Measurements from ENCODE around the gene RGL3. TPM values are rescaled to one million over a fixed set of nuclear protein-coding genes. Genes with fewer than 3 reads are reported as not detected.

RGL3 gene
- total and polyA plus RNA-seq, 9 of the 15 experiments (the other 6 are each of a cell fraction or from before 2014, with no cell fraction given), result 0.12 to 0.61 (median 0.32) TPM; not detected in 4

- TF ChIP-seq NR2F6 (CRISPR knock-in tag; IDR thresholded peaks at IDR 0.05) (no peak), SIN3B (IDR thresholded peaks at IDR 0.05; ENCODE audit: low read depth) (no peak), RFX7 (CRISPR knock-in tag; IDR thresholded peaks at IDR 0.05) (no peak), POLR2G (IDR thresholded peaks at IDR 0.05; ENCODE audit: low read depth, low read length) (peak; percentile 38; the same call in 1 of the 2 replicates), CC2D1A (IDR thresholded peaks at IDR 0.05) (0 out of 2 replicates have a peak, but pooled peaks have one; percentile 30), ZNF384 (IDR thresholded peaks at IDR 0.05; ENCODE audit: low read depth, low read length) (no peak; the same call in 1 of the 2 replicates), TCF3 (CRISPR knock-in tag; IDR thresholded peaks at IDR 0.05) (no peak), ZNF316 (IDR thresholded peaks at IDR 0.05) (no peak), TRIM24 (IDR thresholded peaks at IDR 0.05) (0 out of 4 replicates have a peak, but pooled peaks of 1 of the 2 experiments have one; percentile 5), DNMT1 (IDR thresholded peaks at IDR 0.05) (peak; percentile 76; the same call in 1 of the 2 replicates), NUFIP1 (IDR thresholded peaks at IDR 0.05; ENCODE audit: partially characterized antibody) (no peak), FOXA3 (CRISPR knock-in tag; conservative IDR thresholded peaks at IDR 0.05 in 1 of 2, IDR thresholded peaks at IDR 0.05 in 1 of 2) (no peak), THRAP3 (IDR thresholded peaks at IDR 0.05; ENCODE audit: borderline replicate concordance) (0 out of 2 replicates have a peak, but pooled peaks have one; percentile 26), HDAC3 (IDR thresholded peaks at IDR 0.05; ENCODE audit: borderline replicate concordance, partially characterized antibody) (no peak), ARID2 (IDR thresholded peaks at IDR 0.05) (0 out of 2 replicates have a peak, but pooled peaks have one; percentile 19), BCOR (IDR thresholded peaks at IDR 0.05) (0 out of 2 replicates have a peak, but pooled peaks have one; percentile 8), BRD9 (IDR thresholded peaks at IDR 0.05; ENCODE audit: low read depth, partially characterized antibody) (peak; percentile 45), HLTF (IDR thresholded peaks at IDR 0.05) (0 out of 2 replicates have a peak, but pooled peaks have one; percentile 24), PYGO2 (tag; IDR thresholded peaks at IDR 0.05) (no peak), BDP1 (IDR thresholded peaks at IDR 0.05; ENCODE audit: insufficient read depth, insufficient read length) (no peak)
- TF ChIP-seq, protein P1, sequence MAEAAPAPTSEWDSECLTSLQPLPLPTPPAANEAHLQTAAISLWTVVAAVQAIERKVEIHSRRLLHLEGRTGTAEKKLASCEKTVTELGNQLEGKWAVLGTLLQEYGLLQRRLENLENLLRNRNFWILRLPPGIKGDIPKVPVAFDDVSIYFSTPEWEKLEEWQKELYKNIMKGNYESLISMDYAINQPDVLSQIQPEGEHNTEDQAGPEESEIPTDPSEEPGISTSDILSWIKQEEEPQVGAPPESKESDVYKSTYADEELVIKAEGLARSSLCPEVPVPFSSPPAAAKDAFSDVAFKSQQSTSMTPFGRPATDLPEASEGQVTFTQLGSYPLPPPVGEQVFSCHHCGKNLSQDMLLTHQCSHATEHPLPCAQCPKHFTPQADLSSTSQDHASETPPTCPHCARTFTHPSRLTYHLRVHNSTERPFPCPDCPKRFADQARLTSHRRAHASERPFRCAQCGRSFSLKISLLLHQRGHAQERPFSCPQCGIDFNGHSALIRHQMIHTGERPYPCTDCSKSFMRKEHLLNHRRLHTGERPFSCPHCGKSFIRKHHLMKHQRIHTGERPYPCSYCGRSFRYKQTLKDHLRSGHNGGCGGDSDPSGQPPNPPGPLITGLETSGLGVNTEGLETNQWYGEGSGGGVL (CRISPR knock-in tag; IDR thresholded peaks at IDR 0.05), result no peak
Observed at GRCh38 chr19:11451871-11452619, 32.9 kb upstream of the RGL3 start (continued).
